HUES64 (cell line): ENCODE measurements around the gene MRPL38.
A peak's percentile ranks its signal among the peaks of the same experiment; 100 is the strongest.

Experiments used
- H3K27ac ChIP-seq: 2 replicates; pipeline ENCODE4 v1.7.0; 2013; ENCODE audit warnings: low read depth, low read length, inconsistent platforms
- H3K27me3 ChIP-seq: 2 replicates; pipeline ENCODE4 v1.6.1; 2013; ENCODE audit warnings: mild to moderate bottlenecking, low read length; ENCODE audit not compliant: insufficient read depth
- H3K36me3 ChIP-seq: 2 replicates; pipeline ENCODE4 v1.6.1; 2013; ENCODE audit warnings: mild to moderate bottlenecking, low read length; ENCODE audit not compliant: insufficient read depth
- H3K4me1 ChIP-seq: 2 replicates; pipeline ENCODE4 v1.6.1; 2013; ENCODE audit warnings: mild to moderate bottlenecking, low read length, moderate library complexity; ENCODE audit not compliant: insufficient read depth
- H3K4me3 ChIP-seq: 2 replicates; pipeline ENCODE4 v1.5.1; 2013; ENCODE audit warnings: mild to moderate bottlenecking, low read length, moderate library complexity
- H3K9ac ChIP-seq: 2 replicates; pipeline ENCODE4 v1.6.1; 2013; ENCODE audit warnings: mild to moderate bottlenecking, low read depth, low read length
- H3K9me3 ChIP-seq: 2 replicates; pipeline ENCODE4 v1.6.1; 2013; ENCODE audit warnings: low read depth, low read length; ENCODE audit not compliant: insufficient read depth
- WGBS: fragments of 150-250, 120-280 bp; methylation state at CpG from one replicate; pipeline ENCODE4 v1.1.7; 2013; ENCODE audit warnings: missing lambda C conversion rate; 5-methylcytosine and 5-hydroxymethylcytosine counted together

Gene MRPL38

GRCh38 chr17:75919611-75920010 lies 14.9 kb upstream of the MRPL38 start:
- H3K9ac ChIP-seq = no peak overlapping the region
- H3K9me3 ChIP-seq = no peaks in the 10 kb centered on the region
- H3K27ac ChIP-seq = no peak overlapping the region
- H3K36me3 ChIP-seq = 0 out of 2 replicates have a peak, but pooled peaks cover 6% of the 10 kb centered on the region
- 97% methylated on average over 22 of the region's 22 CpGs for WGBS
- no peaks in the 10 kb centered on the region for H3K4me1 ChIP-seq
- H3K27me3 ChIP-seq = no peaks in the 10 kb centered on the region
- H3K4me3 ChIP-seq = no peak overlapping the region

GRCh38 chr17:75917917-75918445 lies 13.3 kb upstream of the MRPL38 start:
- Histone ChIP-seq H3K27ac (no peak overlapping the region), H3K4me3 (no peak overlapping the region), H3K36me3 (0 out of 2 replicates have a peak, but pooled peaks cover 6% of the 10 kb centered on the region), H3K9ac (no peak overlapping the region), H3K27me3 (no peaks in the 10 kb centered on the region), H3K9me3 (no peaks in the 10 kb centered on the region), H3K4me1 (no peaks in the 10 kb centered on the region)
- WGBS = 95% methylated on average over 31 of the region's 31 CpGs

- Histone ChIP-seq H3K27ac (no peak overlapping the region), H3K36me3 (0 out of 2 replicates have a peak, but pooled peaks cover 3% of the 10 kb centered on the region), H3K9me3 (no peaks in the 10 kb centered on the region), H3K4me3 (no peak overlapping the region), H3K27me3 (no peaks in the 10 kb centered on the region), H3K4me1 (no peaks in the 10 kb centered on the region), H3K9ac (no peak overlapping the region)
- WGBS = 91% methylated on average over 23 of the region's 23 CpGs
These were observed 12.6 kb upstream of the MRPL38 start for GRCh38 chr17:75917141-75917916.

- Histone ChIP-seq H3K27me3 (no peaks in the 10 kb centered on the region), H3K36me3 (peaks cover 6% of the 10 kb centered on the region; the same call in 1 of the 2 replicates), H3K4me3 (no peak overlapping the region), H3K9ac (no peak overlapping the region), H3K27ac (no peak overlapping the region), H3K4me1 (peaks cover 3% of the 10 kb centered on the region; the same call in 1 of the 2 replicates), H3K9me3 (no peaks in the 10 kb centered on the region)
- WGBS = 83% methylated on average over 8 of the region's 8 CpGs
These were observed 10.6 kb upstream of the MRPL38 start for GRCh38 chr17:75915268-75915667.

GRCh38 chr17:75914643-75915267 lies 10.1 kb upstream of the MRPL38 start:
- no peak overlapping the region for H3K27ac ChIP-seq
- no peak overlapping the region for H3K4me3 ChIP-seq
- 93% methylated on average over 34 of the region's 34 CpGs for whole genome bisulfite sequencing
- H3K9me3 ChIP-seq = no peaks in the 10 kb centered on the region
- peaks cover 3% of the 10 kb centered on the region; the same call in 1 of the 2 replicates for H3K4me1 ChIP-seq
- H3K9ac ChIP-seq = no peak overlapping the region
- no peaks in the 10 kb centered on the region for H3K27me3 ChIP-seq
- H3K36me3 ChIP-seq = peaks cover 6% of the 10 kb centered on the region; the same call in 1 of the 2 replicates

- no peak overlapping the region for H3K4me3 ChIP-seq
- H3K27ac ChIP-seq = no peak overlapping the region
- H3K4me1 ChIP-seq = peaks cover 3% of the 10 kb centered on the region; the same call in 1 of the 2 replicates
- 92% methylated on average over 32 of the region's 32 CpGs for WGBS
- H3K27me3 ChIP-seq = no peaks in the 10 kb centered on the region
- no peak overlapping the region for H3K9ac ChIP-seq
- peaks cover 6% of the 10 kb centered on the region; the same call in 1 of the 2 replicates for H3K36me3 ChIP-seq
- no peaks in the 10 kb centered on the region for H3K9me3 ChIP-seq
These were observed 9.0 kb upstream of the MRPL38 start for GRCh38 chr17:75913537-75914210.

- Histone ChIP-seq H3K27ac (0 out of 2 replicates have a peak overlapping the region, but pooled peaks have one; percentile 25), H3K9me3 (no peaks in the 10 kb centered on the region), H3K36me3 (peaks cover 6% of the 10 kb centered on the region; the same call in 1 of the 2 replicates), H3K9ac (peak overlapping the region; percentile 53; the same call in 1 of the 2 replicates), H3K4me3 (no peak overlapping the region), H3K27me3 (no peaks in the 10 kb centered on the region), H3K4me1 (peaks cover 3% of the 10 kb centered on the region; the same call in 1 of the 2 replicates)
- WGBS = 68% methylated on average over 6 of the region's 6 CpGs
These were observed 6.0 kb upstream of the MRPL38 start for GRCh38 chr17:75910699-75911098.

GRCh38 chr17:75909812-75910274 lies 5.2 kb upstream of the MRPL38 start:
- peaks cover 6% of the 10 kb centered on the region; the same call in 1 of the 2 replicates for H3K36me3 ChIP-seq
- H3K4me3 ChIP-seq = no peak overlapping the region
- no peaks in the 10 kb centered on the region for H3K27me3 ChIP-seq
- peaks cover 3% of the 10 kb centered on the region; the same call in 1 of the 2 replicates for H3K4me1 ChIP-seq
- WGBS = 91% methylated on average over 9 of the region's 11 CpGs
- no peaks in the 10 kb centered on the region for H3K9me3 ChIP-seq
- H3K27ac ChIP-seq = no peak overlapping the region
- H3K9ac ChIP-seq = no peak overlapping the region

GRCh38 chr17:75909051-75909811 lies 4.5 kb upstream of the MRPL38 start:
- Histone ChIP-seq H3K27me3 (no peaks in the 10 kb centered on the region), H3K4me3 (no peak overlapping the region), H3K9ac (no peak overlapping the region), H3K36me3 (peaks cover 3% of the 10 kb centered on the region; the same call in 1 of the 2 replicates), H3K27ac (no peak overlapping the region), H3K9me3 (no peaks in the 10 kb centered on the region), H3K4me1 (peaks cover 3% of the 10 kb centered on the region; the same call in 1 of the 2 replicates)
- 86% methylated on average over 14 of the region's 14 CpGs for WGBS

GRCh38 chr17:75908201-75908600 lies 3.5 kb upstream of the MRPL38 start:
- Histone ChIP-seq H3K4me1 (peaks cover 3% of the 10 kb centered on the region; the same call in 1 of the 2 replicates), H3K27ac (no peak overlapping the region), H3K4me3 (no peak overlapping the region), H3K9me3 (no peaks in the 10 kb centered on the region), H3K36me3 (peaks cover 3% of the 10 kb centered on the region; the same call in 1 of the 2 replicates), H3K27me3 (no peaks in the 10 kb centered on the region), H3K9ac (no peak overlapping the region)
- 87% methylated on average over 6 of the region's 6 CpGs for WGBS
